SIG-M5 treated with dmso at 0.1 percent for 504 hours (cell line): ENCODE measurements around the gene CSNK1D.

ENCODE experiments used
- DNase-seq: peaks from one replicate; lab custom pipeline; 2025; ENCODE audit not compliant: unreplicated experiment; lab: John Stamatoyannopoulos, UW

The CSNK1D gene

GRCh38 chr17:82252511-82253178, 20.9 kb downstream of the CSNK1D start:
- no peak for DNase-seq

GRCh38 chr17:82250868-82251500, 22.5 kb downstream of the CSNK1D start:
- DNase-seq: no peak

GRCh38 chr17:82249896-82250581, 23.5 kb downstream of the CSNK1D start:
- DNase-seq: no peak

- DNase-seq: no peak
Observed at GRCh38 chr17:82248815-82249674, 24.5 kb downstream of the CSNK1D start.

DNA sequence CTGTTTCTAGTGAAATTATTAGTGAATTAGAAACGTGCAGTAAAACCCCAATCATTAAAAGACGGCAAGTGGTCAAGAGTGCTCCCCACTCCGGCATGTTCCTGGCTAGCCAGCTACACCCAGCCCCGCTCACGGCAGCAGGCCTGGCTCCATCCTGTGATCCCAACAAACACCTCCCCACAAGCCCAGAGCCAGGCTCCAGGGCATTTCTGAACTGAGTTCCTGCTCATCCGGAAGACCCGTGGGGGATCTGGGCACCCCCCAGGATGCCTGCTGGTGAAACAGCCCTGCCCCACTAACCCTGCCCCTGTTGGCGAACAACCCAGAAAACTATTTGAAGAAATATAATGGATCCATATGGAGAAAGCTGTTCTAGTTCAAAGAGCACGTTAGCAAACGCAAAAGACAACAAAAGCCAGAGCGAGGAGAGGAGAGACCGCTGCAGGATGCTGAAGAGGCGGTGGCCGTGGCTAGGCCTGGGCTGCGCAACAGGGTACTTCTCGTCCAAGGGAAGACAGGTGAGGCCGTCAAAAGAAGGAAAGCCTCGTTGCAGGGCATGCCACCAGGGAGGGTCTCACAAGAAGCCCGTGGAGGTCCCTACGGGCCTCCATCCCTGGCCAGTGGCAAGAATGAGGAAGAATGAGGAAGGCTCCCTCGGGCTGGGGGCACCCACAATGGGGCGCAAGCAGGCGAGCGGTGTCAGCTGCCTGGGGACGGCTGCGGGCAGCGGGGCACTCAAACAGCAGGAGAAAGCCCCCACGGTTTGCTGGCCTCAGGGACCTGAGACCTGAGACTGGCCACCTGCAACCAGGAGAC, 25.4 kb downstream of the CSNK1D start:
- no peak for DNase-seq

DNA sequence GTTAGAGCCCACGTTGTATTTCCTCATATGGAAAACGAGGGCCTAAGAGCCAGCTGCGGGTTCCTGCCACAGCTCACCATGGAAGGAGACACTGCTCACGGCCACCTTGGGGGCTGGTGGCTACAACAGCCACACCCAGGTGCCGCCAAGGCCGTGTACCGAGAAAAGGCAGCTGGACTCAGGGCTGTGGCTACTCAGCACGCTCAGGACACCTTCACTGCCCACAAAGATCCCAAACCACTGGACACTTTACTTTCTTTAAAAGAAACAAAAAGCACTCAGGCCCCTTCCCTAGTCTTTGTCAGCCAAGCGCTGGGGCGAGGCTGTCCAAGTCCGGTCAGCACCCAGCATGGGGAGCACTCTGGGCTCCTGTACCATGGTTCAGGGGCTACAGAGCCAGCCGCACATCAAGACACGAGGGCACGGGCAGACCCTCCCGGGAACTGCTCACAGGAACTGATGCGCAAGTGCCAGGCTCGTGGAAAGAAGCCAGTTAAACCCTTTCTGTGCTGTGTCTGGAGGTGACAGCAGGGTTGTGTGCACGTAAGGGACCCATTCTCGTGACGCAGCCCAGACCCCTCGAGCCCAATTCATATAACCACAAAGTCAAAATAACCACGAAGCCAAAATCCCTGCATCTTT, 26.2 kb downstream of the CSNK1D start:
- DNase-seq: no peak

DNA sequence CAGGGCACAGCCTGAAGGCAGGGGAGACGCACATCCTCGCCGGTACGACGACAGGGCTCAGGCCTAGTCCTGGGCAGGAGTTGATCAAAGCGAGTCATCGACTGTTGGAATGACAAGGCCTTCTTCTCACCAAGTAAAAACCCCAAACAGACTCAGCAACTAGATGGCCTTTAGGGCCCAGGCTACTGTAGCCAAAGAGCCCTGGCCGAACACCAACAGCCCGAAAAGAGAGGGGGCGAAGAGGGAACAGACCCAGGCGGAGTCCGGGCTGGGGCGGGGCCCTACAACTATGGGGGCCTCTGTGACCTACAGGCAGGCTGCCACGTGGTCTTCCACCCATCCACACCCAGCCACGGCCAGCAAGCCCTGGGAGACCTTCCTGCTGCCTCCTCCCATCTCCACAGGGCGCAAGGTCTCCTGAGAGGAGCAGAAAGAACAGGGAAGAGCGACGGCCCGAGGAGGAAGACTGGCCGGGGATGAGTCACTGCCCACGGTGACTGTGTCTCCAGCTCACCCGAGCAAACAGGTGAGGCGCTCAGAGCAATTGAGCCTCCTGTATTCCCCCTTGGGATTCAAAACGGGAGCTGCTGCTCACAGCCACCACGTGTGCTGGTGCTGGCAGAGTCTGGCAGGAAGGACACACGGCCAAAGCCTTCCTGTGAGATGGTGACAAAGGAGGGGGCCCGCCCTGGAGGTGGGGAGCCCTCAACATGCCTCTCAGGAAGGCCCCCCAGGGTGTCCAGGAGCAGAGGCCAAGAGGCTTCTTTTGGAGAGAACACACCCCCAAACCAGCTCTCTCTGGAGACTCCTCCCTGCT, 26.9 kb downstream of the CSNK1D start:
- DNase-seq: no peak

DNA sequence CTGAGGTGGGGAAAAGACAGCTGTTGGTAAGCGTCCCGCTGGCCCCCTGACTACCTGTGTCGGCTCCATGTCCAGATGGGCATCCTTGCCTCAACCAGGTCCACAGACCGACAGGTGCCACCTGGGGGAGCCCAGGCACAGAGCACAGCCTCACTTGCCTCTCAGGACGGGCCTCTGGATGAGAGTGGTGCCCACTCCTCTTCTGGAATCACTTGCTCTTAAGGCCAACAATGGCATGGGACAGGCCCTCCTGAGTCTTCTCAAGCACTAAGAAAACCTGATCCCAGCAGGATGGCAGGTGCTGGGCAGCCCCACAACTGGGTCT, 27.5 kb downstream of the CSNK1D start:
- DNase-seq: no peak

DNA sequence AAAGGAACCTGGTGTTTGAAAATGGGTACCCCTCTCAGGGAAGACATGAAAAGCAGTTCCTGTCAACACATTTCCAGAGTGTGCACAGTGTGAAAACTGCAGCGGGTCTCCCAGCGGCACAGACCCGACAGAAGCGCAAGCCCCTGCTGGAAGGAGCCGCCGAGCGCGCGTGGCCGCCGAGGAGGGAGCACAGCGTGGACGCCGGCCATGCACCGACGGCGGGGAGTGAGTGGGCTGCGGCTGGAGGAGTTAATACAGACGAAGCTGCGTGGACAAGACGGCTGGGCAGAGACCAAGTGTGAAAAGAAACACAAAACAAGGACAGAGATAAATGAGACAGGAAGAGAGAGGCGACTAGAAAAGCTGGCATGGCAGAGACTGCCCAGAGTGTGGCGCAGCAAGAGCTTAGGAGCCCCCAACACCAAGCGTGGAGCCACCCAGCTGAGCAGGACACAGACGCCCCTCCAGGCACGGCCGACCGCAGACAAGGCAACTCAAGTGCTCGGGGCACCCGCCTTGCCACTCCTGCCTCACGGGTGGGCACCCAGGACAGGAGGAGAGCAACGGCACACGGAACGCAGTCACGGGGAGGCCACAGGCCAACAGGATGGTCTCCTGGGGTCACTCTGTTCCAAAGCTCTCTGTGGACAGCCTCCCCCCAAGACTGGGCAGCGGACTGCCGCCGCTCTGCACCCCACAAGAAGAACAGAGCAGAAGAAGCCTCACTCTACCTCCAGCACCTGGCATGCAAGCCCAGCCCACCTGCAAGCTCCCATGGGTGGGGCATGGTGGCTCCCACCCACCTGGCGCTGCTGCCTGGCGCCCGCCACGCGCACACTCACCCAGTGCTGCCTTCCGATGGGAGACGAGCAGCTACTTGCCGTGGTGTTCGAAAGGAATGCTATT, 28.1 kb downstream of the CSNK1D start:
- DNase-seq: no peak

- no peak for DNase-seq
Observed at GRCh38 chr17:82244413-82245133, 28.9 kb downstream of the CSNK1D start.

DNA sequence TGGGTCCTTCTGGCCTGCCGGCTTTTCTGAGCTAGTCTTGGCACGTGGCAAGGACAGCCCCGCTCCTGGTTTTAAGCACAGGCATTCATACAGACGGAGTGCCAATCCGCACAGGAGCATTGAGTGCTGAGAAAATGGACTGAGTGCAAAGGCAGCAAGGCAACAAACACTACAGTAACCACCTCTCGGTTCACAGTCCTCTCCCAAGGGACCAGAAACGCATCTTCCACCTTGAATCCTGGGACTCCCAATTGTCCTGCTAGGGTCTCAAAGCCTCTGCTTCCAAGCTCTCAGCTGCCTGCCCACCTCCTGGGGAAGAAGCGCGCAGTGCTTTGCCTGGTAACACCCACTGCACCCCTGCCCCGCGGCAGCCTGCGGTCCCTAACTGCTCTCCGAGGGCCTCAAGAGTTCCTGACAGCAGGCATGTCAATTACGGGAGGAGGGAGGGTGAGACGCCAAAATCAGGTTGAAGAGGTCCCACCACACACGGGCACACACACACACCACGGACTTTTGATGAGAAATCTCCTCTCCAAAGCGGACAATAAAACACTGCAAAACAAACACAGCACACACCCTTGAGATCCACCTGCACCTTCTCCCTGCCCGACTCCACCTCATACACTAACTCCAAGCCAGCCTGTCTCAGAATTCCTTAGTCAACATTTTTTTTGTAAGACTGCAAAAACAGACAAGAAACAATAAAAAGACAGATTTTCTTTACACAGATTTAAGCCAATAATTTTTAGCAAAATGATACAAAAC, 29.7 kb downstream of the CSNK1D start:
- DNase-seq: no peak

- DNase-seq: no peak
Observed at GRCh38 chr17:82242977-82243647, 30.4 kb downstream of the CSNK1D start.

DNA sequence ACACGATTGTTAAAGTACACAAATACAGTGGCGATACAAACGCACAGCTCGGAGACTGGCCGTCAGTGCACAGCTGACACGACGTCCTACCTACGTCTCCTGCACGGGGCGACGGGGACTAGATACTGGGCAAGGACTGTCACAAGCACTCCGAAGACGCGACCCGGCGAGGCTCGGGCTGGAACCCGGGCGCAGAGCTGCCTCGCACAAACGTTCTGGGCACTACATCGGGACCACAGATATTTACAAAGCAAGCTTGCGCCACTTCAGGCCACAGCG, 30.9 kb downstream of the CSNK1D start:
- DNase-seq: no peak

- DNase-seq: no peak
Observed at GRCh38 chr17:82241926-82242697, 31.4 kb downstream of the CSNK1D start.

- peak; percentile 58 for DNase-seq
Observed at GRCh38 chr17:82241183-82241925, 32.1 kb downstream of the CSNK1D start.
